CD14-positive monocyte (primary cell): ENCODE results near the gene SLC4A4. TPM values are rescaled to one million over a fixed set of nuclear protein-coding genes. Genes with fewer than 3 reads are reported as not detected.

Experiments
- DNase-seq, 3 donors: peaks; one replicate each; pipeline ENCODE4 v3.0.0-alpha.2; 2011 to 2022
- H2AFZ ChIP-seq: 2 replicates; pipeline ENCODE4 v1.6.0; 2012; ENCODE audit warnings: mild to moderate bottlenecking, low read depth, low read length, inconsistent platforms; ENCODE audit not compliant: insufficient read depth, poor library complexity, severe bottlenecking
- H3K27ac ChIP-seq, 2 donors: 1 replicate in 1 of 2; 2 replicates in 1 of 2; pipeline ENCODE4 v1.5.1; 2012 to 2013; ENCODE audit warnings: low read length in 2 of 2, control low read depth in 1 of 2, inconsistent platforms in 1 of 2, low read depth in 1 of 2, mild to moderate bottlenecking in 1 of 2
- H3K27me3 ChIP-seq, 2 donors: one replicate each; pipeline versions ENCODE4 v1.6.0 to v1.6.1; 2011 to 2013; ENCODE audit warnings: low read length in 2 of 2; ENCODE audit not compliant: control insufficient read depth in 2 of 2, insufficient read depth in 2 of 2
- H3K36me3 ChIP-seq, 2 donors: replicated peaks in 1 of 2; 1 replicate in 1 of 2; 2 replicates in 1 of 2; pipeline versions ENCODE4 v1.5.1 to v1.6.1; 2012 to 2013; ENCODE audit warnings: low read length in 2 of 2, control low read depth in 1 of 2, inconsistent platforms in 1 of 2, mild to moderate bottlenecking in 1 of 2; ENCODE audit not compliant: insufficient read depth in 2 of 2, control insufficient read depth in 1 of 2
- H3K4me1 ChIP-seq, 2 donors: 1 replicate in 1 of 2; 2 replicates in 1 of 2; pipeline versions ENCODE4 v1.5.1 to v1.6.1; 2012 to 2013; ENCODE audit warnings: low read length in 2 of 2, control low read depth in 1 of 2, inconsistent platforms in 1 of 2, mild to moderate bottlenecking in 1 of 2, moderate library complexity in 1 of 2; ENCODE audit not compliant: insufficient read depth in 2 of 2, control insufficient read depth in 1 of 2
- H3K4me2 ChIP-seq: replicated peaks from 2 replicates; pipeline ENCODE3; 2012; ENCODE audit warnings: low read length, moderate library complexity, mild to moderate bottlenecking; ENCODE audit not compliant: poor library complexity, severe bottlenecking; ENCODE audit errors: extremely low read depth
- H3K4me3 ChIP-seq, 3 experiments: fragments of 200-600 bp in 1 of 3; sonication (generic) in 1 of 3; replicated peaks in 1 of 3; 1 replicate in 2 of 3; 2 replicates in 1 of 3; pipeline ENCODE4 v1.5.1; 2011 to 2013; ENCODE audit warnings: low read length in 3 of 3, mild to moderate bottlenecking in 3 of 3, control low read depth in 2 of 3, low read depth in 2 of 3, inconsistent platforms in 1 of 3, moderate library complexity in 1 of 3
- H3K79me2 ChIP-seq: 2 replicates; pipeline ENCODE4 v1.6.0; 2012; ENCODE audit warnings: mild to moderate bottlenecking, control low read depth, inconsistent platforms, low read length, moderate library complexity; ENCODE audit not compliant: insufficient read depth
- H3K9ac ChIP-seq: 2 replicates; pipeline ENCODE4 v1.6.0; 2017; ENCODE audit warnings: low read length, mild to moderate bottlenecking; ENCODE audit not compliant: insufficient read depth, poor library complexity, severe bottlenecking
- H3K9me3 ChIP-seq, 2 donors: replicated peaks in 1 of 2; 1 replicate in 1 of 2; 2 replicates in 1 of 2; pipeline versions ENCODE4 v1.5.1 to v1.6.1; 2012 to 2013; ENCODE audit warnings: low read length in 2 of 2, control low read depth in 1 of 2; ENCODE audit not compliant: control insufficient read depth in 1 of 2, insufficient read depth in 1 of 2
- H4K20me1 ChIP-seq: 2 replicates; pipeline ENCODE4 v1.6.0; 2012; ENCODE audit warnings: mild to moderate bottlenecking, low read length, control low read depth, moderate library complexity; ENCODE audit not compliant: insufficient read depth
- H3K27ac Mint-ChIP-seq, 7 donors: one replicate each; pipeline ENCODE4 v1.8.0; 2020; ENCODE audit warnings: mild to moderate bottlenecking in 7 of 7, mixed read lengths in 7 of 7, moderate library complexity in 6 of 7, inconsistent platforms in 2 of 7
- H3K27me3 Mint-ChIP-seq, 3 donors: one replicate each; pipeline ENCODE4 v1.8.0; 2021 to 2022; ENCODE audit warnings: low read depth in 3 of 3, mild to moderate bottlenecking in 3 of 3, mixed read lengths in 3 of 3, moderate library complexity in 3 of 3, inconsistent platforms in 1 of 3
- H3K36me3 Mint-ChIP-seq, 2 donors: one replicate each; pipeline ENCODE4 v1.8.0; 2020; ENCODE audit warnings: mixed read lengths in 2 of 2, inconsistent platforms in 1 of 2, mild to moderate bottlenecking in 1 of 2
- H3K4me1 Mint-ChIP-seq: one replicate; pipeline ENCODE4 v1.8.0; 2020; ENCODE audit warnings: mild to moderate bottlenecking, mixed read lengths
- H3K4me3 Mint-ChIP-seq, 2 donors: one replicate each; pipeline ENCODE4 v1.8.0; 2020; ENCODE audit warnings: mild to moderate bottlenecking in 2 of 2, mixed read lengths in 2 of 2, moderate library complexity in 1 of 2
- H3K9me3 Mint-ChIP-seq, 7 donors: one replicate each; pipeline ENCODE4 v1.8.0; 2020 to 2022; ENCODE audit warnings: mixed read lengths in 7 of 7, mild to moderate bottlenecking in 6 of 7, moderate library complexity in 6 of 7, inconsistent platforms in 2 of 7
- CTCF ChIP-seq: fragments of 200-600 bp; IDR thresholded peaks from one replicate; pipeline ENCODE4 v1.8.0; 2022; ENCODE audit warnings: antibody characterized with exemption, mild to moderate bottlenecking
- WGBS: methylation state at CpG from one replicate; pipeline ENCODE4 v1.1.5; 2013; ENCODE audit warnings: missing lambda C conversion rate; ENCODE audit not compliant: insufficient coverage; 5-methylcytosine and 5-hydroxymethylcytosine counted together
- intact Hi-C, 2 donors: fragments of 100-400 bp; cut with micrococcal nuclease; formaldehyde crosslinking; loops; one replicate each; pipeline versions ENCODE4 v1.15.0 to v1.15.1; 2023
- polyA plus RNA-seq, 3 donors: library from polyadenylated mRNA; depleted of rRNA in 1 of 3; unstranded in 2 of 3; stranded (reverse) in 1 of 3; fragments of 300-500 nt in 2 of 3; fragments of >200 nt in 1 of 3; fragmentation: Illumina TruSeq in 2 of 3; gene quantifications; 1 replicate in 2 of 3; 2 replicates in 1 of 3; pipeline ENCODE4 v1.2.3, GENCODE V29; 2012 to 2021

Gene SLC4A4
- polyA plus RNA-seq, 3 donors: 0.03 TPM; not detected in 2

- H3K4me1 ChIP-seq: no peaks in the 10 kb centered on the region
- Mint-ChIP-seq H3K27ac (no peak overlapping the region), H3K9me3 (peaks cover 0 to 3% (median 0%) of the 10 kb centered on the region in 7 donors), H3K36me3 (no peaks in the 10 kb centered on the region), H3K27me3 (peaks cover 1 to 5% (median 2%) of the 10 kb centered on the region in 3 donors), H3K4me1 (no peaks in the 10 kb centered on the region), H3K4me3 (peak overlapping the region in 1 of 2 donors; percentile 36)
- no peak overlapping the region for H3K4me2 ChIP-seq
- DNase-seq: no peak
- H2AFZ ChIP-seq: no peak overlapping the region
- H3K9me3 ChIP-seq: no peaks in the 10 kb centered on the region
- 67% methylated on average over 2 of the region's 3 CpGs for WGBS
- H3K79me2 ChIP-seq: no peaks in the 10 kb centered on the region
- no peaks in the 10 kb centered on the region for H4K20me1 ChIP-seq
- intact Hi-C loops: no loop called here
- TF ChIP-seq CTCF: no peak
- H3K9ac ChIP-seq: no peak overlapping the region
- no peak overlapping the region for H3K4me3 ChIP-seq
- H3K27ac ChIP-seq: no peak overlapping the region
- H3K27me3 ChIP-seq: no peaks in the 10 kb centered on the region
- no peaks in the 10 kb centered on the region for H3K36me3 ChIP-seq
Observed at GRCh38 chr4:71300964-71301363, 37.9 kb upstream of the SLC4A4 start.

- no CpG with 5 or more reads among the region's 1 CpG for WGBS
- peaks cover 0 to 4% (median 1%) of the 10 kb centered on the region in 7 donors for H3K9me3 Mint-ChIP-seq
- Histone ChIP-seq H3K4me2 (no peak overlapping the region), H3K4me3 (no peak overlapping the region), H4K20me1 (no peaks in the 10 kb centered on the region), H3K27ac (no peak overlapping the region), H3K4me1 (no peaks in the 10 kb centered on the region), H3K9me3 (peaks cover 0 to under 1% of the 10 kb centered on the region in 2 donors), H3K9ac (no peak overlapping the region), H3K36me3 (no peaks in the 10 kb centered on the region), H2AFZ (no peak overlapping the region), H3K27me3 (no peaks in the 10 kb centered on the region), H3K79me2 (no peaks in the 10 kb centered on the region)
- H3K27ac Mint-ChIP-seq: no peak overlapping the region
- no peaks in the 10 kb centered on the region for H3K36me3 Mint-ChIP-seq
- no peak overlapping the region for H3K4me3 Mint-ChIP-seq
- no peak for TF ChIP-seq CTCF
- H3K4me1 Mint-ChIP-seq: no peaks in the 10 kb centered on the region
- intact Hi-C loops: no loop called here
- peaks cover 1 to 4% (median 2%) of the 10 kb centered on the region in 3 donors for H3K27me3 Mint-ChIP-seq
- no peak for DNase-seq
Observed at GRCh38 chr4:71303287-71303686, 35.5 kb upstream of the SLC4A4 start.
